Peyer's patch (tissue), 4 donors: ENCODE measurements around the gene MINAR2. TPM values are rescaled to one million over a fixed set of nuclear protein-coding genes. Genes with fewer than 3 reads are reported as not detected.

ENCODE experiments used
- DNase-seq, 3 donors: peaks; one replicate each; pipeline ENCODE4 v3.0.0-alpha.2; 2017 to 2019
- H3K27ac ChIP-seq, 4 donors: fragments of 200-600 bp; sonication (generic); one replicate each; pipeline ENCODE4 v1.5.1; 2016 to 2019
- H3K27me3 ChIP-seq, 2 donors: fragments of 200-600 bp; sonication (generic); one replicate each; pipeline ENCODE4 v1.5.1; 2019
- H3K36me3 ChIP-seq, 3 donors: fragments of 200-600 bp; sonication (generic); one replicate each; pipeline ENCODE4 v1.5.1; 2016 to 2019
- H3K4me1 ChIP-seq, 4 donors: fragments of 200-600 bp; sonication (generic); one replicate each; pipeline ENCODE4 v1.5.1; 2016 to 2019
- H3K4me3 ChIP-seq, 4 donors: fragments of 200-600 bp; sonication (generic); 1 replicate in 3 of 4; 2 replicates in 1 of 4; pipeline ENCODE4 v1.5.1; 2016 to 2019; ENCODE audit warnings: mild to moderate bottlenecking in 1 of 4
- H3K9me3 ChIP-seq, 4 donors: fragments of 200-600 bp; sonication (generic); one replicate each; pipeline ENCODE4 v1.5.1; 2016 to 2019; ENCODE audit warnings: mild to moderate bottlenecking in 1 of 4
- POLR2A ChIP-seq, 2 donors: fragments of 450-650 bp; IDR thresholded peaks; one replicate each; pipeline ENCODE4 v1.5.1; 2017; ENCODE audit warnings: antibody characterized with exemption in 2 of 2, mild to moderate bottlenecking in 2 of 2, moderate library complexity in 2 of 2
- total RNA-seq, 4 donors: library from RNA; depleted of rRNA; stranded (reverse); fragments of >200 nt; gene quantifications; one replicate each; pipeline ENCODE4 v1.1.0, GENCODE V29; 2016
- TF ChIP-seq, protein P1 (sequence below), 6 experiments: fragments of 450-650 bp in 4 of 6; fragments of 200-600 bp in 2 of 6; sonication (generic) in 1 of 6; IDR thresholded peaks; one replicate each; pipeline ENCODE4 v1.5.1; 2017 to 2019; ENCODE audit warnings: antibody characterized with exemption in 6 of 6, mild to moderate bottlenecking in 3 of 6, moderate library complexity in 1 of 6

MINAR2 gene
- total RNA-seq = not detected

DNA sequence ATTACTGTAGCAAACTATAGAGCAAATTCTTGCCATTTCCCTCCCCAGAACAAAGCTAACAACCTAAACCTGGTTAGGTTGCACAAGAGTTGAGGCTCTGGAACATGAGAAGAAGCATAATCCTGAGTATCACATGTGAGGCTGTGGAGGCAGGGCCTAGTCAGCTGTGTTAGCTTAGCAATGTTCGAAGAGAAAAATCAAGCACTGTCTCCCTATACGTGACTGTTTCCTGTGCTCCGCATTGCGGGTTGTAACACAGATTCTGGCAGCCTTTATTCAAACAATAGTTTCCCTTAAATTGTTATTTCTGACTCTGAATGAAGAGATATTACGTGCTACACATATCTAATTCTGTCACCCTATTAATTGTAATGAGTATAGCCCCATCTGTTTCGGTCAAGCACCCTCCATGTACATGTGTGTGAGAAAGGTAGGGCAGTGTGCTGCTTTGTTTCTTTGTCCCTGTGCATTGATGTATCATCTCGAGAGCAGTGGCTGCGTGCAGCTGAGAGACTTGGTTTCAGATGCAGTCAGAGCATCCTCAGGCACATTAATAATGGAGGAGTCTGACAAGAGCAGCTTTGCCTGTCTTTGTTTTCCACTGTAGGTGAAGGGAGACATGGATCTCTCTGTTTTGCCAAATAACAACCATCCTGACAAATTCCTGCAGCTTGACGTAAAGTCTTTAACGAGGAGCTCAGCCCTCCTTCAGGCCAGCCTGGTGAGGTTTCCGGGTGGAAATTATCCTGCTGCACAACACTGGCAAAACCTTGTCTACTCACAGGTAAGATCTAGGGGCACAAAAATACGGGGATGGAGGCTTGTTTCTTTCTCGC, at the start of gene MINAR2:
MINAR2 (plus strand) TSS at position 523 of the 836 bp plus-strand sequence; CDS start at position 620, 97 bp downstream.
- Histone ChIP-seq H3K36me3 (no peaks in the 10 kb centered on the region), H3K4me3 (no peak within 1 kb of the TSS), H3K4me1 (no peaks in the 10 kb centered on the region), H3K9me3 (no peaks in the 10 kb centered on the region), H3K27me3 (no peaks in the 10 kb centered on the region), H3K27ac (no peak within 1 kb of the TSS)
- DNase-seq = no peak
- TF ChIP-seq, protein P1, sequence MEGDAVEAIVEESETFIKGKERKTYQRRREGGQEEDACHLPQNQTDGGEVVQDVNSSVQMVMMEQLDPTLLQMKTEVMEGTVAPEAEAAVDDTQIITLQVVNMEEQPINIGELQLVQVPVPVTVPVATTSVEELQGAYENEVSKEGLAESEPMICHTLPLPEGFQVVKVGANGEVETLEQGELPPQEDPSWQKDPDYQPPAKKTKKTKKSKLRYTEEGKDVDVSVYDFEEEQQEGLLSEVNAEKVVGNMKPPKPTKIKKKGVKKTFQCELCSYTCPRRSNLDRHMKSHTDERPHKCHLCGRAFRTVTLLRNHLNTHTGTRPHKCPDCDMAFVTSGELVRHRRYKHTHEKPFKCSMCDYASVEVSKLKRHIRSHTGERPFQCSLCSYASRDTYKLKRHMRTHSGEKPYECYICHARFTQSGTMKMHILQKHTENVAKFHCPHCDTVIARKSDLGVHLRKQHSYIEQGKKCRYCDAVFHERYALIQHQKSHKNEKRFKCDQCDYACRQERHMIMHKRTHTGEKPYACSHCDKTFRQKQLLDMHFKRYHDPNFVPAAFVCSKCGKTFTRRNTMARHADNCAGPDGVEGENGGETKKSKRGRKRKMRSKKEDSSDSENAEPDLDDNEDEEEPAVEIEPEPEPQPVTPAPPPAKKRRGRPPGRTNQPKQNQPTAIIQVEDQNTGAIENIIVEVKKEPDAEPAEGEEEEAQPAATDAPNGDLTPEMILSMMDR (IDR thresholded peaks at IDR 0.05) = no peak
- no peak for TF ChIP-seq POLR2A (IDR thresholded peaks at IDR 0.05)

DNA sequence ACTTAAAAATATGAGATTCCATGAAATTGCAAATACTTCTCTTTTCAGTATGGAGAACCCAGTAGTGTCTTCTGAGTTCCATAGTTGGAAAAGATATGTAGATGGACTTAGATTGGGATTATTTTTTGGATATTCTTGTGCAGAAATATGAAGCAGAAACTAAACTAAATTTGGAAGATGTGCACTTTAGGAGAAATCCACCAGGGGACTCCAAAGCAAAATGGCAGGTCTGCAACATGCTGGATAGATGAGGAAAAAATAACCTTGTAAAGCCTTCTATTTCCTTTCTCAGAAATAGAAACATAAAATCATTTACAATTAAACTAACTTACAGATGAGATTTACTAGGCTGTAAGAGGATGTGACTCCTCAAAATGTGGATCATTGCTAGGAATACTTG, 49.2 kb upstream of the MINAR2 start:
- Histone ChIP-seq H3K9me3 (no peaks in the 10 kb centered on the region), H3K36me3 (no peaks in the 10 kb centered on the region), H3K4me1 (peaks cover 0 to 6% (median 0%) of the 10 kb centered on the region in 4 donors), H3K27ac (no peak overlapping the region), H3K4me3 (no peak overlapping the region), H3K27me3 (no peaks in the 10 kb centered on the region)
- TF ChIP-seq, protein P1 (IDR thresholded peaks at IDR 0.05) = no peak
- TF ChIP-seq POLR2A (IDR thresholded peaks at IDR 0.05) = no peak
- DNase-seq = no peak

GRCh38 chr5:129716235-129716634, 31.7 kb upstream of the MINAR2 start:
- Histone ChIP-seq H3K4me1 (no peaks in the 10 kb centered on the region), H3K4me3 (no peak overlapping the region), H3K9me3 (no peaks in the 10 kb centered on the region), H3K27me3 (no peaks in the 10 kb centered on the region), H3K27ac (no peak overlapping the region), H3K36me3 (no peaks in the 10 kb centered on the region)
- no peak for TF ChIP-seq POLR2A (IDR thresholded peaks at IDR 0.05)
- TF ChIP-seq, protein P1 (IDR thresholded peaks at IDR 0.05) = no peak
- DNase-seq = no peak

- DNase-seq = no peak
- Histone ChIP-seq H3K4me1 (no peaks in the 10 kb centered on the region), H3K36me3 (no peaks in the 10 kb centered on the region), H3K4me3 (no peak overlapping the region), H3K9me3 (no peaks in the 10 kb centered on the region), H3K27me3 (no peaks in the 10 kb centered on the region), H3K27ac (no peak overlapping the region)
- TF ChIP-seq, protein P1 (IDR thresholded peaks at IDR 0.05) = no peak
- no peak for TF ChIP-seq POLR2A (IDR thresholded peaks at IDR 0.05)
Measured at GRCh38 chr5:129716651-129717050, 31.2 kb upstream of the MINAR2 start.

GRCh38 chr5:129717751-129718310, 30.1 kb upstream of the MINAR2 start:
- no peaks in the 10 kb centered on the region for H3K27me3 ChIP-seq
- H3K36me3 ChIP-seq = no peaks in the 10 kb centered on the region
- H3K27ac ChIP-seq = no peak overlapping the region
- TF ChIP-seq, protein P1 (IDR thresholded peaks at IDR 0.05) = no peak
- no peak for TF ChIP-seq POLR2A (IDR thresholded peaks at IDR 0.05)
- DNase-seq = no peak
- H3K4me3 ChIP-seq = no peak overlapping the region
- H3K9me3 ChIP-seq = no peaks in the 10 kb centered on the region
- no peaks in the 10 kb centered on the region for H3K4me1 ChIP-seq
